Stimulated activated CD4-positive, alpha-beta T cell treated with anti-CD3 and anti-CD28 coated beads, Interleukin-2, amount 100 ng/mL, for 4 hours (primary cell): Measurements from ENCODE around the gene BANF2.

Source experiments
- DNase-seq: peaks from one replicate; pipeline ENCODE4 v3.0.0-alpha.2; 2020; ENCODE audit warnings: low read depth

BANF2 gene

DNA sequence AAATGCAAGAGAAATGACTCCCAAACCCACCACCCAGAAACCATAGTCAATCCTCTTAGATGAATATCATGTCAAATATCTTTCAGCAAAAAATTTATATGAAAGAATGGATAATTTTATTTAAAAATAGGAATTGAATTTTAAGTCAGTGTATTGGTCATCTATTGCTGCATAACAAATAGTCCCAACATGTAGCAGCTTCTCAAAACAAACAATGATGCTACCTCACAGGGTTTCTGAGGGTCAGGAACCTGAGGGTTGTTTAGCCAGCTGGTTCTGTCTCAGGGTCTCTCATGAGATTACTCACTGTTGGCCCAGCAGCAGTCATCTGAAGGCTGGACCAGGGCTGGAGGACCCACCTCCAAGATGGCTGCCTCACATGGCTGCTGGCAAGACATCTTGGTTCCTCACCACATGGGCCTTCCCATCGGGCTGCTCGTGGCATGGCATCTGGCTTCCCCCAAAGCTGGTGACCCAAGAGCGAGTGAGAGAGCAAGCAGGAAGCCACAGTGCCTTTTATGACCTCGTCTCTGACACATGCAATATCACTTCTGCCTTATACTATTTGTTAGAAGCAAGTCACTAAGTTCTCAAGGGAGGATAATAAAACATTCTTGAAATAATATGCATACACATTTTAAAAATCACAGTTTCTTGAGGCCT, 36.3 kb downstream of the BANF2 start:
- no peak for DNase-seq

GRCh38 chr20:17738154-17738553, 38.4 kb downstream of the BANF2 start:
- DNase-seq, result no peak

- no peak for DNase-seq
These were observed 41.5 kb downstream of the BANF2 start for GRCh38 chr20:17741220-17741619.

- no peak for DNase-seq
These were observed 43.0 kb downstream of the BANF2 start for GRCh38 chr20:17742731-17743130.

DNA sequence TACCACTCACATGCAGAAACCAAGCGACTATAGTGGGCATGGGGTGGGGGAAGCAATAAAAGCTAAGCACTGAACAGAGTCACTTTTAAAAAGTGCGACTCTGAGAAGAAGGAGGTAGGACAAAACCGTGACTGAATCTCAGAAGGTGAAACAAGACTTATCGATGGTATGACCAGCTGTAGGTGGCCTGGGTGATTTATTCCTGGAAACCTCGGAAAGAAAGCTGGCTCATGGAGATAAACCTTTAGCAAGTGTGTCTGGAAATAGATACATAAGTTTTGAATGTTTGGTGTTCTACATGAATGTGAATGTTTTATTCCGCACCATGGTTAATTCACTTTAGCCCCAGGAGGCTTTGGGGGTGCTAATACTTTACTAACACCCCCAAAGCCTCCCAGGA, 43.9 kb downstream of the BANF2 start:
- DNase-seq, result no peak

DNA sequence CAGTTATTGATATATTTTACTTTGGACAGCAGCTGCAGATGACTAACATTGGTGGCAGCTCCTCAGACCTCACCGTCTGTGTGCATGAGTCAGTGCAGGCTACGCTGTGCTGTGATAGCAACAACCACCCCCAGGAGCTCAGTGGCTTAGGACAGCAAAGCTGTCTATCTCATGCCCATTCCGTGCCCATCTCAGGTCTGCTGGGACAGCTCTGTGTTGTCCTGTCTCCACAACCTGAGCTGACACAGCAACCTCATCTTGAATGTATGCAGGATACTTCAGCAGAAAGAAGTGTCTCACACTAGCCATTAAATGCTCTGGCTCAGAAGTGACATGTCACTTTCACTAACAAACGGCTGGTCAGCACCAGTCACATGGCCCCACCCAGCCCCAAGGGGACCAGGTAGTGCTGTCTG, 47.7 kb downstream of the BANF2 start:
- no peak for DNase-seq

GRCh38 chr20:17748279-17748678, 48.5 kb downstream of the BANF2 start:
- DNase-seq, result no peak

DNA sequence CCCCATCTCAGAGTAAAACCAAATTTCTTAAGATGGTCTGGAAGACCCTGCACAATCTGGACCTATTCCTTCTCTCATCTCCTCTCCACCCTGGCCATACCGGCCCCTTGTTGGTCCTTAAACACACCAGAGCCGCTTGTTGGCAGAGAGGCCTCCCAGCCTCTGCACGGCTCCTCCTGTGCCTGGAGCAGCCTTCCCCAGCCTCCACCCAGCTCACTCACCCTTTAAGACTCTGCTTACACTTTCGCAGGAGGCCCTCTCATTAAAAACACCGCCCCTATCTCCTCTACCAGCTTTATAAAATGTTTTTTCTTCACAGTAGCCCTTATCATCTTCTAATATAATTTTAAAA, 49.8 kb downstream of the BANF2 start:
- DNase-seq, result no peak

DNA sequence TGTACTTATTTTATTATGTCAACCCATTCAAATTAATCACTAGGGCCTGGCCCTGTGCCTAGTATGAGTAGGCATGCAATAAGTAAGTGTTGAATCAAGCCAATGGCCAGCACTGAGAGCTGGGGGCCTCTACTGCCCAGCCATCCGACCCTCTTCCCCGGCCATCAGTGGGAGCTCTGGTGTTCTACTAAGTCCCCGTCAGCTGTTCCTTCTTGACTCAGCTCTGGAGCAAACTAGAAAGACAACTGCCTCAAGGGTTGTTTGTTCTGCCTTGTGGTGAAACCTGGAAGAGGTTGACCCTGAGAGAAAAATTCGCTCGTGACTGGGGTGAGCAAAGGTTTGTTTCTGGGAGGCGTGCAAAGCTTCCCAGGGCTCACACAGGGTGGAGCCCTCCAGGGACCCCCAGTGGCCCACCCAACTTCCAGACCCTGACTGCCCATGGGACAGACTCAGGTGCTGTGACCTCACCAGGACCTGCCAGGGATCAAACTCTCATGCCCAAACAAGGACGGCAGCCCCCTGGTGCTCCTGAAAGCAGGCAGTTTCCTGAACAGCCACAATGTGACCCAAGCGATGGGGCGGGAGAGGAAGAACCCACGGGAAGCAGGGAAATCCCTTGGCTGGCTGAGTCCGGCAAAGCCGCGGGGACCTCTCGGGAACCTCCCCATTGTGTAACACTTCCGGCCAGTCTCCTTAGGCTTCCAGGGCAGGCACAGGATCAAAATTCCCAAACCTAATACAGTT, 50.4 kb downstream of the BANF2 start:
- no peak for DNase-seq

GRCh38 chr20:17750722-17751045, 50.9 kb downstream of the BANF2 start:
- DNase-seq, result no peak

DNA sequence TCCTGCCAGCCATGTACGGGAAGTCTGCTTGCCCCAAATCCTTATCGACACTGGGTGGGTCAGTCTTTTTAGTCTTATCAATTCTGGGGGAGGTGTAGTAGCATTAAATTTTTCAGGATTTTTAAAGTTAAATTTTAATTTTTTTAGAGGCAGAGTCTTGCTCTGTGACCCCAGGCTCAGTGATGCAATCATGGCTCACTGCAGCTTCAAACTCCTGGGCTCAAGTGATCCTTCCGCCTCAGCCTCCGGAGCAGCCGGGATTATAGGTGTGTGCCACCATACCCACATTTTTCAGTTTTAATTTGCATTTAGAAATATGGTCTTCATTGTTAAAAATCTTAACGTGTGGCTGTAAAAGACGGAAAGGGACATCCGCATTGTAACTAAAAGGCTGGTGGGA, 51.9 kb downstream of the BANF2 start:
- DNase-seq, result no peak

GRCh38 chr20:17752459-17752858, 52.7 kb downstream of the BANF2 start:
- no peak for DNase-seq

DNA sequence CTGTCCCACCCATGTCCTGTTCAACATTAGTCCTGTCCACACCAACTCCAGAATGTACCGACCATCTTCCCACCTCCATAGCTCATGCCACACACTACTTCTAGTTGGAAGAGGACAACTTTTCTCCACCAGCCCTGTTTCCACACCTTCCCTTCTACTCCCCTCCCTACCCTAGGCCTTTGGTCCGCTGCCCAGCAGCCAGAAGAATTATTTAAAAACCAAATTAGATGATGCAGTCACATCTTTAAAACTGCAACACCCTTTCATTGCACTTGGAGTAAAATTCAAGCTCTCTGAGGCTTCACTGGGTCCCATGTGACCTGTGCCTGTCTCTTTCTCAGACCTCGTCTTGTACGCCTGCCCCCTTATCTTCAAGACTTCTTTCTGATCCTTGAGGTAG, 53.8 kb downstream of the BANF2 start:
- no peak for DNase-seq

GRCh38 chr20:17756529-17756928, 56.8 kb downstream of the BANF2 start:
- no peak for DNase-seq

GRCh38 chr20:17757496-17757895, 57.7 kb downstream of the BANF2 start:
- no peak for DNase-seq

GRCh38 chr20:17758010-17758409, 58.2 kb downstream of the BANF2 start:
- DNase-seq, result no peak

DNA sequence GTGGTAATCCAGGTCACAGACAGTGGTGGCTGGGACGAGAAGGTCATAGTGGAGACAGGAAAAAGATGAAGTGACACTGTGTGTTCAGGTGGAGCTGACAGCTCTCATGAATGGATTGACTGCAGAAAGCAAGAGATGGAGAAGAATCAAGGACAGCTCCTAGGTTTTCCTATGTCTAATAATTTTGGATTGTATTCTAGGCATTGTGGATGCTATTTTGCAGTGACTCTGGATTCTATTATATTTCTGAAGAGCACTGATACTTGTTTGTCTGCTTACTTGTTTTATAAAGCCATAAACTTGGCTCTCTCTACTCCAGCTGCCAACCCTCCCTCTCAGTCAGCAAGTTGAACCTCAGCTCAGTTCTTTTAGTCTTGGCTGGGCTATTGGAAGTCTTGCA, 58.7 kb downstream of the BANF2 start:
- DNase-seq, result no peak

- no peak for DNase-seq
These were observed 59.7 kb downstream of the BANF2 start for GRCh38 chr20:17759449-17759848.

DNA sequence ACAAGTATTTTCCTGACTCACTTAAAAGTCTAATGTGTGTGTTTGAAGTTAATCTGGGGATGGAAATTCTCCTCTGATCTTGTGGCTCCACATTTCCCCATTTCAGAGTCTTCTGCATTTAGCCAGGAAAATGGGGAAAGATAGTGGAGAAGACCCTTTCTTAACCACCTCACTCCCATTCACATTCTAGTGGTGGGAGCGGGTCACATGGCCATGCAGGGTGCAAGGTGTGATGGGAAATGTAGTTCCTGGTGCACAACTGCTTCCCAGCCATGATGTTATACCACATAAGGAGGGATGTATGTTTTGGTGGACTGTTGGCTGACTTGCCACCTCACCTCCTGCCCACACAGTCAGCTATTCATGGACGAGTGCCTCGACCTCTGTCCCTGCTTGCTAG, 61.8 kb downstream of the BANF2 start:
- no peak for DNase-seq

DNA sequence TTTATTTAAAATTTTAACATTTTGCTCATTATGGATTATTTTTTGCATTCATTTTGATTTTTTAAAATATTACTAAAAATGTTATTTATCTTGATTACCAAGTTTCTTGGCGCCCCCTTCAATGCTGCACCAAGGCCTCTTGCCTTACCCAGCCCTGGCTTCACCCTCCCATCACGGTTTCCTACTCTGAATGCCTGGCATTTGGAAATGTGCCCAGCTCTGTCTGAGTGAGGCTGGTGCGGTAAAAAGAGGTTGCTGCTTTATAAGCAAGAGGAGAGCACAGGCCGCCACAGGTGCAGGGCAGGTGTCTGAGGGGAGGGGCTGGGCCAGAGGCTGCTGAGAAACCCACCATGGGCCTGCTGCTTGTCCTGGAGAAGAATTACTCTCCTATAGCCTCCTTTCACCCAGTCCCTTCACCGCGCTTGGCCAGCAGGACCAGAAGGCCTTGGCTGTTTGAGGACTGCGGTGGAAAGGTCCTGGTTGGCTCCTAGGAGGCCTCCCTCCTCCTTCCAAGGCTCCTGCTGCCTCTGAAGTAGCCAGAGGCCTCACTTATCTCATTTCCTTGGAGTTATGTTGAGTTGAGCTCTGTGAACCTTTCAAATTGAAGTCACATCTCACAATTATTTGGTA, 62.6 kb downstream of the BANF2 start:
- DNase-seq, result no peak

DNA sequence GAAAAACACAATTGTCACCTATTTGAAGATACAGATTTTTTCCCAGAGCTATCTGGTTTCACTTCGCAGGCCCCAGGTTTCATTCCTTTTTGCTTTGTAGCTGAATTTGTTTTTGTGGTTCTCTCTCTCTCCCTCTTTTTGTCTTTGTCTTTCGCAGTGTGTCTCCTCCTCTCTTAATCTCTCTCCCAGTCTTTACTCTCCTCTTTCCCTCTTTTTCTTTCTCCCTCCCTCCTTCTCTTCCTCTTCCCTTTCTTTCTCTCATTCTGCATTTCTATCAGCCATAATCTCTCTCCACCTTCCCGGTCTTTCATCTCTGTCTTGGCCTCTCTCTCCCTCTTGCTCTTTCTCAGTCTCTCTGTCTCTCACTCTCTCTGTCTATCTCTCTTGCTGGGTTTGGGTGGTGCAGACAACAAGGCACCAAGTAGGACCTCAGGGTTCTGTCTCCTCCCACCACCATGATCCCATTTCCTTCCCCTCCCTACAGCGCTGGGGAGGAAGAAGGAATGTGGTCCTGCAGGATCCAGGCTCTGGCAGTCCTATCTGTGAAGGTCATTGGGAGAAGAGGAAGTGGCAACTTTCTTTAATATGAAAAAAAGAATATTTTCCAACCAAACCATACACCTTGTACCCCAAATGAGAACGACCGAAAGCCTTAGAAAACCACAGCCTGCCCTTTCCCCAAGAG, 63.2 kb downstream of the BANF2 start:
- DNase-seq, result no peak

DNA sequence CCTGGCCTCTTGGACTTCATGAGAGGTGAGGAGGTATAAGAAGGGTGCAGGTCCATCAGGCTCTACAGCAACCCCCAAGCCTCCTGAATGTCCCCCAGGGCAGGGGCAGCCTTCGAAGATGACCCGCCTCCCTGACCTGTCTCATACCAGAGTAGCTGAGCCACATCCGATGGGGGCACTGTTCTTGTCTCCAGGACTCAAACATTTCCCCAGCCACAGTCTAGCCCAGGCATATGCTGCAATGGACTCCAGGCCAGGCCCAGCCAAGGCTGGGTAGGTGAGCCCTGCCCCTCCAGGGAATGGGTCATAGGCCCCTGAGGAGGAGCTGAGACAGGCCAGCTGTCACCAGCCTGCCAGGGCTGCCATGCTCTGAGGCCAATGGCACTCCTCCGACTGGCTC, 65.3 kb downstream of the BANF2 start:
- DNase-seq, result no peak

DNA sequence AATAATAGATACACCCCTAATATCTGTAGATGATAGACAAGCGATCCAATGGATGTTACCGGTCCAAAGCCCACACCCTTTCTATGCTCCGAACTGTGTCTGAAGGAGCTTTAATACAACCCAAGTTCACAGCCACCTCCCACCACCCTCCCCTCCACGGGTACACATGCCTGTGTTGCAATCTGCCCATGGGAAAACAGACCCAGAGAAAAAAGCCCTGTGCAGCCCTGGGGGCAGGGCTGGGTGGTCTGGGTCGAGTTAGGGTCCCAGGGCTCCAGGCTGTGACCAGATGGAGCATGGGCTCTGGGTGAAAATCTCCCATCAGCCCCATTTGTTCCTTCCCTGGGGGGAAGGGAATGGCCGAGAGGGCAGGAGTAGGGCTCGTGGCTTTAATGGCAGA, 65.8 kb downstream of the BANF2 start:
- no peak for DNase-seq
